Common myeloid progenitor, CD34-positive (primary cell): ENCODE results near the gene VGLL1.

Source experiments
- CTCF ChIA-PET: fragments of 350-600 bp; sonication (Branson Sonifier 250); formaldehyde crosslinking; loops from one replicate; lab custom pipeline; 2021; ENCODE audit warnings: antibody characterized with exemption; lab: Charles Lee
- POLR2A ChIA-PET: fragments of 350-600 bp; sonication (Branson Sonifier 250); formaldehyde crosslinking; loops from one replicate; lab custom pipeline; 2021; ENCODE audit warnings: antibody characterized with exemption; lab: Charles Lee
- DNase-seq, 3 donors: peaks; one replicate each; pipeline versions ENCODE4 v3.0.0 to v3.0.0-alpha.2; 2013
- H3K27ac ChIP-seq, 2 experiments: 1 replicate in 1 of 2; 2 replicates in 1 of 2; pipeline ENCODE4 v1.7.0; 2013; ENCODE audit warnings: inconsistent platforms in 2 of 2, low read length in 2 of 2, mild to moderate bottlenecking in 2 of 2, low read depth in 1 of 2, moderate library complexity in 1 of 2; ENCODE audit not compliant: severe bottlenecking in 2 of 2, insufficient read depth in 1 of 2, poor library complexity in 1 of 2
- H3K27me3 ChIP-seq, 5 experiments: replicated peaks in 2 of 5; 1 replicate in 3 of 5; 2 replicates in 2 of 5; pipeline versions ENCODE4 v1.6.1 to v1.7.0; 2013; ENCODE audit warnings: low read length in 4 of 5, mild to moderate bottlenecking in 2 of 5, moderate library complexity in 2 of 5, inconsistent platforms in 1 of 5; ENCODE audit not compliant: insufficient read depth in 5 of 5, control insufficient read depth in 4 of 5
- H3K36me3 ChIP-seq, 4 experiments: 1 replicate in 2 of 4; 2 replicates in 2 of 4; pipeline versions ENCODE4 v1.6.1 to v1.7.0; 2013; ENCODE audit warnings: low read length in 3 of 4, control low read depth in 1 of 4, mild to moderate bottlenecking in 1 of 4; ENCODE audit not compliant: control insufficient read depth in 4 of 4, insufficient read depth in 4 of 4
- H3K4me1 ChIP-seq, 4 experiments: 1 replicate in 3 of 4; 2 replicates in 1 of 4; pipeline versions ENCODE4 v1.6.1 to v1.7.1; 2013; ENCODE audit warnings: low read length in 3 of 4, mild to moderate bottlenecking in 3 of 4, control low read depth in 1 of 4, inconsistent platforms in 1 of 4, moderate library complexity in 1 of 4; ENCODE audit not compliant: control insufficient read depth in 4 of 4, insufficient read depth in 4 of 4; ENCODE audit errors: control extremely low read depth in 1 of 4
- H3K4me3 ChIP-seq, 7 experiments: 1 replicate in 4 of 7; 2 replicates in 3 of 7; pipeline versions ENCODE4 v1.5.1 to v1.7.0; 2013; ENCODE audit warnings: mild to moderate bottlenecking in 7 of 7, low read length in 6 of 7, moderate library complexity in 6 of 7, inconsistent platforms in 2 of 7, low read depth in 2 of 7, control low read depth in 1 of 7; ENCODE audit not compliant: insufficient read depth in 4 of 7, control insufficient read depth in 1 of 7; ENCODE audit errors: extremely low read depth in 1 of 7
- H3K9me3 ChIP-seq, 5 experiments: 1 replicate in 4 of 5; 2 replicates in 1 of 5; pipeline versions ENCODE4 v1.6.1 to v1.7.1; 2013; ENCODE audit warnings: low read length in 4 of 5, mild to moderate bottlenecking in 2 of 5, inconsistent platforms in 1 of 5, low read depth in 1 of 5, moderate library complexity in 1 of 5; ENCODE audit not compliant: control insufficient read depth in 4 of 5, insufficient read depth in 2 of 5; ENCODE audit errors: control extremely low read depth in 1 of 5
- WGBS: methylation state at CpG from one replicate; pipeline ENCODE4 v1.1.5; 2013; ENCODE audit not compliant: insufficient coverage; 5-methylcytosine and 5-hydroxymethylcytosine counted together

VGLL1 gene

DNA sequence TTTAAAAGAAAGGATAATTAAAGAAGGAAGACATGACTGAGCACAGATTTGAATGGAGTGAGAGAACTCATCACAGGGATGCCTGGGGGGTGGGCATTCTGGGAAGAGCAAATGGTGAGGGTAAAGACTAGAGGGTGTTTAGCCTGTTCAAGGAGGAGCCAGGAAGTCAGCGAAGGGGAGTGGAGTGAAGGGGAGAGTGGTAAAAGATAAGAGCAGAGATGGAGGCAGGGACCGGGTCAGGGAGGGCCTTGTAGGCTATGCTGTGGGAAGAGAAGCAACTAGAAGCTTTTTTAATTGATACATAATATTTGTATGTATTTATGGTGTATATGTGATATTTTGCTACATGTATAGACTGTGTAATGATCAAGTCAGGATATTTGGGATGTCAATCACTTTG lies 2.2 kb upstream of the VGLL1 start:
- Histone ChIP-seq H3K27ac (no peak overlapping the region), H3K36me3 (no peaks in the 10 kb centered on the region), H3K4me1 (no peaks in the 10 kb centered on the region), H3K27me3 (no peaks in the 10 kb centered on the region), H3K9me3 (no peaks in the 10 kb centered on the region), H3K4me3 (no peak overlapping the region)
- CTCF ChIA-PET: no interaction called here
- peak in 1 of 3 donors; percentile 7 for DNase-seq
- POLR2A ChIA-PET: no interaction called here
- 65% methylated on average over 2 of the region's 2 CpGs for WGBS

DNA sequence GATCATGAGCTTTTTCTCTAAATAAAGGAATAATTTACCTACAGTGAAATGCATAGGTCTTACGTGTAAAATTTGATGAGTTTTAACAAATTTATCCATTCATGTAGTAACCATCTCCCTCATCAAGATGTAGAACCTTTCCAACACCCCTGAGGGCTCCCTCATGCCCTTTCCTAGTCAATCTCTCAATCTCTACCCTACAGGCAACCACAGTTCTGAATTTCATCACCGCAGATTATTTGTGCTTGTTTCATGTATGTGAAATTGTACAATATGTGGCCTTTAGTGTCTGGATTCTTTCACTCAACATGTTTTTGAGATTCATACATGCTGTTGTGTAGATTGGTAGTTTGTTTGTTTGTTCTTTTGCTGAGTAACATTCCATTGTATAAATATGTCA lies 2.1 kb downstream of the VGLL1 start:
- no CpG with 5 or more reads among the region's 2 CpGs for WGBS
- Histone ChIP-seq H3K27me3 (no peaks in the 10 kb centered on the region), H3K9me3 (no peaks in the 10 kb centered on the region), H3K27ac (no peak overlapping the region), H3K4me1 (no peaks in the 10 kb centered on the region), H3K4me3 (no peak overlapping the region), H3K36me3 (no peaks in the 10 kb centered on the region)
- POLR2A ChIA-PET: no interaction called here
- CTCF ChIA-PET: no interaction called here
- no peak for DNase-seq

DNA sequence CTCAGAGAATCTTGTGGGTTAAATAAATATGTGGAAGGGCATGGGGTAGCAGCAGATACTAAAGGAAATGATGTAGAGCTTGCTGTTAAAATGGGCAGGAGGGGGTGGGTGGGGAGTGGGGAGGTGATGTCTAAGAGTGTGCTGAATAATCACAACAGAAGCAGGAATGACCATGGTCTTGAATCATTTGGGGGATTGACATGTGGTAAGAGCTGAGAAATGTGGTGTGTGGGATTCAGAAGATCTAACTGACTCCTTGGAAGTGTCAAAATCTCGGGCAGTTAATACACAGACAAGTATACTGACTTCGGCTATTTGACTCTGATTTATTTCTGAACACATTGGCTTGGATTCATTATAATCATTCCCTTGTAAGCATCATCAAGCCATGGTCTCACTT lies 6.8 kb downstream of the VGLL1 start:
- WGBS: 92% methylated on average over 2 of the region's 2 CpGs
- no peak overlapping the region for H3K27ac ChIP-seq
- H3K9me3 ChIP-seq: no peaks in the 10 kb centered on the region
- ChIA-PET POLR2A (no interaction called here), CTCF (no interaction called here)
- no peak for DNase-seq
- no peaks in the 10 kb centered on the region for H3K36me3 ChIP-seq
- no peaks in the 10 kb centered on the region for H3K27me3 ChIP-seq
- H3K4me1 ChIP-seq: no peaks in the 10 kb centered on the region
- no peak overlapping the region for H3K4me3 ChIP-seq

DNA sequence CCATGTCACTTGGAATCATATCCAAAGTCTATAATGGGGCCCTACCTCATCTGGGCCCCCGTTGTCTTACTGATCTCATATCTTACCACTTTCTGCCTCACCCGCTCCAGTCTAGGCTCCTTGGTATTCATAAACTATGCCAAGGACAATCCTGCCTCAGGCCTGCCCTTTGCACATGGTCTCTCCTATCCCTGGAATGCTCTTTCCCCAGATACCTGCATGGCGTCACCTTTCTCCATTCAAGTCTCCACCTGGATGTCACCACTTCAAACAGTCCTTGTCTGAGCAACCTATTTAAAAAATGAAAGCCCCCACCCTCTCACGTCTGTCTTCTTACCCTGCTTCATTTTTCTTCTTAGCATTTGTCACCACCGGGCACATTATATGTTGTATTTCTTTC lies 8.2 kb downstream of the VGLL1 start:
- Histone ChIP-seq H3K9me3 (no peaks in the 10 kb centered on the region), H3K4me3 (no peak overlapping the region), H3K4me1 (no peaks in the 10 kb centered on the region), H3K27me3 (no peaks in the 10 kb centered on the region), H3K27ac (no peak overlapping the region), H3K36me3 (no peaks in the 10 kb centered on the region)
- CTCF ChIA-PET: no interaction called here
- WGBS: 70% methylated on average over 5 of the region's 5 CpGs
- DNase-seq: no peak
- POLR2A ChIA-PET: no interaction called here

DNA sequence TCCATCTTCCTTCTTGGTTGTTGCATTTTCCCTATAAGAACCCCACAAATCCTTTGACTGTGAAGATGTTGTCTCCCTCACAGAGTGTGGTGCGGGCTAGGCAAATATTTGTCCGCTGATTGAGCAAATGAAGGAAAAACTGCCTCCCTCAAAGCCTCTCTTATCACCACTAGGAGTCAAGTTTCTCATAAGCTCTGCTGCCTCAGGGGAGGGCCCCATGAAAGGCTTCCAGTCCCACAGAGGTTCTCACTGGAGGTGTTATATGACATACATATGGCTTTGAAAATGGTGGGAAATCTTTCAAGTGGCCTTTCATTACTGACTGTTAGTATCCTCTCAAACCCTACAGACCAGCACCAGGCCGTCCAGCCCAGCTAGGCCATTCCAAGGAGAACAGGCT lies 9.3 kb downstream of the VGLL1 start:
- Histone ChIP-seq H3K36me3 (no peaks in the 10 kb centered on the region), H3K27me3 (no peaks in the 10 kb centered on the region), H3K27ac (no peak overlapping the region), H3K9me3 (no peaks in the 10 kb centered on the region), H3K4me1 (peaks cover 0 to 6% (median 2%) of the 10 kb centered on the region in 4 experiments), H3K4me3 (no peak overlapping the region)
- 90% methylated on average over 3 of the region's 3 CpGs for WGBS
- no peak for DNase-seq
- ChIA-PET POLR2A (no interaction called here), CTCF (no interaction called here)

DNA sequence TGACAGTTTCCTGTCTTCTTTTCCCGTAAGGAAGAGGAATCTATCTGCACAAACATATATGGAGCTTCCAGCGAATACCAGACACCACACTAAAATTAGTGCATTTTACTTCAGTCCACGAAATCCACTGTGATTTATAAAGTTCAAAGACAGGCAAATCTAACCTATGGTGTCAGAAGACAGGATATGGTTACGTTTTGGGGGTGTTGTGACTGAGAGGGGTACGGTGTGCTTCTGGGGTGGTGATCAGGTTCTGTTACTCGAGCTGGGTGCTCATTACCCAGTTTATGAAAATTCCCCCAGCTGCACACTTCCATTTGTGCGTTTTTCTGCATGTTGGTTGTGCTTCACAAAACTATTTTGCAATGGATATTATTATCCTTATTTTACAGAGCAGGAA lies 10.3 kb downstream of the VGLL1 start:
- Histone ChIP-seq H3K36me3 (no peaks in the 10 kb centered on the region), H3K9me3 (no peaks in the 10 kb centered on the region), H3K27ac (no peak overlapping the region), H3K4me3 (no peak overlapping the region), H3K27me3 (no peaks in the 10 kb centered on the region), H3K4me1 (peaks cover 0 to 16% (median 6%) of the 10 kb centered on the region in 4 experiments)
- CTCF ChIA-PET: no interaction called here
- no peak for DNase-seq
- POLR2A ChIA-PET: no interaction called here
- no CpG with 5 or more reads among the region's 7 CpGs for WGBS

DNA sequence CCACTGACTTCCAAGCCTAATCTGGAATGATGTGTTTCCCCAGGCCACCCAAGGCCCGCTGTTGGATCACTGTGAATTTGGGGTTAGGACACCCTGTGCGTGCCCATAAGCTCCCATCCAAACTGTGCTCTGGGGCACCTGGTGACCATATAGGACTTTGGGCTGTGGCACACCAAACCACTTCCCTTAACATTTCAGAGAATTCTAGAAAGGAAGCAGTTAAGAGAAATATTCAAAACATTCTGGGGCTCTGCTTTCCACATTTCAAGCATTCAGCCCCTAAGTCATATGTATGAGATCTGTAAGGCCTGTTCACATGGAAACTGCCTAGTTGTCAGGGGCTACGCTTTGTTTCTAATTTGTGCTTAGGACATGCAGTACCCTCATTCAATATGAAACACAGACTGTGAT lies 14.4 kb downstream of the VGLL1 start:
- 68% methylated on average over 3 of the region's 3 CpGs for WGBS
- CTCF ChIA-PET: no interaction called here
- H3K27me3 ChIP-seq: no peaks in the 10 kb centered on the region
- POLR2A ChIA-PET: no interaction called here
- H3K9me3 ChIP-seq: no peaks in the 10 kb centered on the region
- peak in 2 of 3 donors; percentile 45 to 66 for DNase-seq
- no peaks in the 10 kb centered on the region for H3K36me3 ChIP-seq
- H3K4me3 ChIP-seq: no peak overlapping the region
- H3K27ac ChIP-seq: no peak overlapping the region
- H3K4me1 ChIP-seq: peaks cover 0 to 17% (median 6%) of the 10 kb centered on the region in 4 experiments
